Loucy (cell line): ENCODE measurements around the gene PEX14.

Experiments used
- EZH2phosphoT487 ChIP-seq: fragments of 200-600 bp; IDR thresholded peaks from 2 replicates; pipeline ENCODE4 v1.6.1; 2018; ENCODE audit warnings: antibody characterized with exemption, mild to moderate bottlenecking, moderate library complexity, borderline replicate concordance
- TF ChIP-seq, protein P1 (sequence below): fragments of 200-600 bp; sonication (generic); conservative IDR thresholded peaks from 2 replicates; pipeline ENCODE4 v1.5.1; 2014; ENCODE audit warnings: mild to moderate bottlenecking, antibody characterized with exemption, low read length

GRCh38 chr1:10450836-10451235 is 23.9 kb upstream of the PEX14 start:
- TF ChIP-seq, protein P1, sequence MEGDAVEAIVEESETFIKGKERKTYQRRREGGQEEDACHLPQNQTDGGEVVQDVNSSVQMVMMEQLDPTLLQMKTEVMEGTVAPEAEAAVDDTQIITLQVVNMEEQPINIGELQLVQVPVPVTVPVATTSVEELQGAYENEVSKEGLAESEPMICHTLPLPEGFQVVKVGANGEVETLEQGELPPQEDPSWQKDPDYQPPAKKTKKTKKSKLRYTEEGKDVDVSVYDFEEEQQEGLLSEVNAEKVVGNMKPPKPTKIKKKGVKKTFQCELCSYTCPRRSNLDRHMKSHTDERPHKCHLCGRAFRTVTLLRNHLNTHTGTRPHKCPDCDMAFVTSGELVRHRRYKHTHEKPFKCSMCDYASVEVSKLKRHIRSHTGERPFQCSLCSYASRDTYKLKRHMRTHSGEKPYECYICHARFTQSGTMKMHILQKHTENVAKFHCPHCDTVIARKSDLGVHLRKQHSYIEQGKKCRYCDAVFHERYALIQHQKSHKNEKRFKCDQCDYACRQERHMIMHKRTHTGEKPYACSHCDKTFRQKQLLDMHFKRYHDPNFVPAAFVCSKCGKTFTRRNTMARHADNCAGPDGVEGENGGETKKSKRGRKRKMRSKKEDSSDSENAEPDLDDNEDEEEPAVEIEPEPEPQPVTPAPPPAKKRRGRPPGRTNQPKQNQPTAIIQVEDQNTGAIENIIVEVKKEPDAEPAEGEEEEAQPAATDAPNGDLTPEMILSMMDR: no peak
- no peak for TF ChIP-seq EZH2phosphoT487
